Keratinocyte (primary cell): ENCODE measurements around the gene TRIM6. TPM values are rescaled to one million over a fixed set of nuclear protein-coding genes. Genes with fewer than 3 reads are reported as not detected.

Experiments used
- DNase-seq: peaks from one replicate; pipeline ENCODE4 v3.0.0-alpha.2; 2011; ENCODE audit warnings: low read depth, missing footprints, low spot score
- FAIRE-seq: peaks from 2 replicates; lab custom pipeline; 2011; peaks lifted over from hg19 to GRCh38; lab: Jason Lieb, UNC
- H2AFZ ChIP-seq: 2 replicates; pipeline ENCODE4 v1.6.0; 2012; ENCODE audit warnings: low read length, control low read depth, inconsistent platforms; ENCODE audit not compliant: control insufficient read depth
- H3K27ac ChIP-seq: 2 replicates; pipeline ENCODE4 v1.5.1; 2011; ENCODE audit warnings: low read length; ENCODE audit not compliant: control insufficient read depth, insufficient read depth
- H3K27me3 ChIP-seq: 3 replicates; pipeline ENCODE4 v1.6.0; 2011; ENCODE audit warnings: low read length; ENCODE audit not compliant: control insufficient read depth, insufficient read depth; ENCODE audit errors: extremely low read depth
- H3K36me3 ChIP-seq, 2 experiments: 2 replicates in 1 of 2; 3 replicates in 1 of 2; pipeline ENCODE4 v1.5.1; 2011; ENCODE audit warnings: low read length in 2 of 2, mild to moderate bottlenecking in 1 of 2; ENCODE audit not compliant: control insufficient read depth in 2 of 2, insufficient read depth in 2 of 2; ENCODE audit errors: extremely low read depth in 1 of 2
- H3K4me1 ChIP-seq: 3 replicates; pipeline ENCODE4 v1.5.1; 2011; ENCODE audit warnings: low read length; ENCODE audit not compliant: control insufficient read depth, insufficient read depth; ENCODE audit errors: extremely low read depth
- H3K4me2 ChIP-seq: 3 replicates; pipeline ENCODE4 v1.6.0; 2011; ENCODE audit warnings: low read depth, low read length; ENCODE audit not compliant: control insufficient read depth, insufficient read depth; ENCODE audit errors: extremely low read depth
- H3K4me3 ChIP-seq, 3 experiments: fragments of 200-600 bp in 1 of 3; sonication (generic) in 1 of 3; 2 replicates in 2 of 3; 3 replicates in 1 of 3; pipeline ENCODE4 v1.5.1; 2011 to 2016; ENCODE audit warnings: low read length in 3 of 3, mild to moderate bottlenecking in 3 of 3, control low read depth in 2 of 3, inconsistent platforms in 1 of 3, low read depth in 1 of 3, mixed read lengths in 1 of 3, mixed run types in 1 of 3, moderate library complexity in 1 of 3; ENCODE audit not compliant: control insufficient read depth in 2 of 3, insufficient read depth in 2 of 3; ENCODE audit errors: extremely low read depth in 1 of 3
- H3K79me2 ChIP-seq: 2 replicates; pipeline ENCODE4 v1.6.0; 2012; ENCODE audit warnings: low read length; ENCODE audit not compliant: control insufficient read depth, insufficient read depth
- H3K9ac ChIP-seq: 3 replicates; pipeline ENCODE4 v1.6.0; 2011; ENCODE audit warnings: low read length; ENCODE audit not compliant: control insufficient read depth, insufficient read depth; ENCODE audit errors: extremely low read depth
- H3K9me1 ChIP-seq: 3 replicates; pipeline ENCODE4 v1.6.0; 2011; ENCODE audit warnings: low read length; ENCODE audit not compliant: control insufficient read depth, insufficient read depth; ENCODE audit errors: extremely low read depth
- H3K9me3 ChIP-seq: 2 replicates; pipeline ENCODE4 v1.5.1; 2012; ENCODE audit warnings: low read depth, low read length; ENCODE audit not compliant: control insufficient read depth
- H4K20me1 ChIP-seq: 3 replicates; pipeline ENCODE4 v1.6.0; 2011; ENCODE audit warnings: low read length; ENCODE audit not compliant: control insufficient read depth, insufficient read depth; ENCODE audit errors: extremely low read depth
- EZH2 ChIP-seq: IDR thresholded peaks from one replicate; pipeline ENCODE4 v1.6.1; 2012; ENCODE audit warnings: inconsistent platforms, mild to moderate bottlenecking, low read length, moderate library complexity
- dilution Hi-C: fragments of 300-500 bp; cut with MboI; formaldehyde crosslinking; loops from one replicate; pipeline ENCODE4 v1.7.0; 2020; ENCODE audit warnings: low sequenced_read_pairs; ENCODE audit not compliant: extremely low pct_ligation_motif_present
- polyA plus RNA-seq, 5 experiments: library from polyadenylated mRNA; depleted of rRNA in 3 of 5; stranded (reverse) in 3 of 5; stranded (forward) in 1 of 5; unstranded in 1 of 5; fragments of >200 nt; gene quantifications; 1 replicate in 1 of 5; 2 replicates in 3 of 5; 3 replicates in 1 of 5; pipeline versions ENCODE4 v1.2.1 to v1.2.3, GENCODE V29; 2011 to 2012; ENCODE audit warnings: missing spikeins in 2 of 5, low read depth in 1 of 5, low replicate concordance in 1 of 5
- TF ChIP-seq, protein P1 (sequence below), 3 experiments: IDR thresholded peaks in 1 of 3; conservative IDR thresholded peaks in 1 of 3; optimal IDR thresholded peaks in 1 of 3; 2 replicates in 2 of 3; 3 replicates in 1 of 3; pipeline versions ENCODE3 to v1.5.1; 2011; ENCODE audit warnings: low read length in 3 of 3, mild to moderate bottlenecking in 3 of 3, moderate library complexity in 2 of 3, control low read depth in 1 of 3, inconsistent platforms in 1 of 3; ENCODE audit not compliant: insufficient read depth in 2 of 3; ENCODE audit errors: extremely low read depth in 1 of 3

The TRIM6 gene
- polyA plus RNA-seq, 1 donor (not counting 4 experiments of a cell fraction or from before 2014, with no cell fraction given): 5.2 TPM

DNA sequence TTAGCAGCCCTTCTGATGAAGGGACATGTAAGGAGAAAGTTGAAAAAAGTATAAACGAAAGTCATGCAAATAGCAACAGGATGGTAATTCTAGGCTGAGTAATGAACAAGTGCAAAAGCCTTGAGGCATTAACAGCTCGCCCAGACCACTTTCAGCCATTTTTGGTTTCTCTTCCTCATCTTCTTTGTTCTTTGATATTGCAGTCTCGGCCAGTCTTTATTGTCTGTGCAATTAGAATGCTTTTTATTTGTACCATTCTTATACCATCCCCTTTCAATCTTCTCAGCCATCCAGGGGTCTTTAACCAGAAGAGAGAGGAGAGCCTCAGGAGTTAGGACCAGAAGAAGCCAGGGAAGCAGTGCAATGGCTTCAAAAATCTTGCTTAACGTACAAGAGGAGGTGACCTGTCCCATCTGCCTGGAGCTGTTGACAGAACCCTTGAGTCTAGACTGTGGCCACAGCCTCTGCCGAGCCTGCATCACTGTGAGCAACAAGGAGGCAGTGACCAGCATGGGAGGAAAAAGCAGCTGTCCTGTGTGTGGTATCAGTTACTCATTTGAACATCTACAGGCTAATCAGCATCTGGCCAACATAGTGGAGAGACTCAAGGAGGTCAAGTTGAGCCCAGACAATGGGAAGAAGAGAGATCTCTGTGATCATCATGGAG, 35.7 kb downstream of the TRIM6 start:
- Histone ChIP-seq H3K27ac (no peak overlapping the region), H3K79me2 (no peaks in the 10 kb centered on the region), H3K27me3 (no peaks in the 10 kb centered on the region), H3K4me2 (no peak overlapping the region), H3K9me3 (no peaks in the 10 kb centered on the region), H3K4me3 (no peak overlapping the region), H3K4me1 (no peaks in the 10 kb centered on the region), H3K9me1 (no peaks in the 10 kb centered on the region), H4K20me1 (no peaks in the 10 kb centered on the region), H3K36me3 (peaks cover 0 to 5% of the 10 kb centered on the region in 2 experiments), H2AFZ (no peak overlapping the region), H3K9ac (no peak overlapping the region)
- DNase-seq: no peak
- FAIRE-seq: no peak
- TF ChIP-seq, protein P1, sequence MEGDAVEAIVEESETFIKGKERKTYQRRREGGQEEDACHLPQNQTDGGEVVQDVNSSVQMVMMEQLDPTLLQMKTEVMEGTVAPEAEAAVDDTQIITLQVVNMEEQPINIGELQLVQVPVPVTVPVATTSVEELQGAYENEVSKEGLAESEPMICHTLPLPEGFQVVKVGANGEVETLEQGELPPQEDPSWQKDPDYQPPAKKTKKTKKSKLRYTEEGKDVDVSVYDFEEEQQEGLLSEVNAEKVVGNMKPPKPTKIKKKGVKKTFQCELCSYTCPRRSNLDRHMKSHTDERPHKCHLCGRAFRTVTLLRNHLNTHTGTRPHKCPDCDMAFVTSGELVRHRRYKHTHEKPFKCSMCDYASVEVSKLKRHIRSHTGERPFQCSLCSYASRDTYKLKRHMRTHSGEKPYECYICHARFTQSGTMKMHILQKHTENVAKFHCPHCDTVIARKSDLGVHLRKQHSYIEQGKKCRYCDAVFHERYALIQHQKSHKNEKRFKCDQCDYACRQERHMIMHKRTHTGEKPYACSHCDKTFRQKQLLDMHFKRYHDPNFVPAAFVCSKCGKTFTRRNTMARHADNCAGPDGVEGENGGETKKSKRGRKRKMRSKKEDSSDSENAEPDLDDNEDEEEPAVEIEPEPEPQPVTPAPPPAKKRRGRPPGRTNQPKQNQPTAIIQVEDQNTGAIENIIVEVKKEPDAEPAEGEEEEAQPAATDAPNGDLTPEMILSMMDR (optimal IDR thresholded peaks at IDR 0.05 in 1 of 3, IDR thresholded peaks at IDR 0.05 in 1 of 3, conservative IDR thresholded peaks at IDR 0.05 in 1 of 3; ENCODE audit: extremely low read depth in 1 of 3, insufficient read depth in 2 of 3, low read length in 3 of 3): no peak
- TF ChIP-seq EZH2: no peak
- dilution Hi-C loops: no loop called here

DNA sequence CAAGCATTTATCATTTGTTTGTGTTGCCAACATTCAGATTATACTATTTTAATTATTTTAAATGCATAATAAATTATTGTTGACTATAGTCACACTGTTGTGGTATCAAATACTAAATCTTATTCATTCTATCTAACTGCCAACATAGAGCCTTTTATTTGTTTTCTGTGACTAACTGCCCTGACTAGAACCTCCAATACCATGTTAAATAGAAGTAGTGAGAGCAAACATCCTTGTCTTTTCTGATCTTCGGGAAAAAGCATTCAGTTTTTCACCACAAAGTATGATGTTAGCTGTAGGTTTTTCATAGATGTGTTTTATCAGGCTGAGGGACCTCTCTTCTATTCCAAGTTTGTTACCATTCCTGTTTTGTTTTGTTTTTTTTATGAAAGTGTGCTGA, 43.5 kb downstream of the TRIM6 start:
- TF ChIP-seq, protein P1 (optimal IDR thresholded peaks at IDR 0.05 in 1 of 3, IDR thresholded peaks at IDR 0.05 in 1 of 3, conservative IDR thresholded peaks at IDR 0.05 in 1 of 3; ENCODE audit: extremely low read depth in 1 of 3, insufficient read depth in 2 of 3, low read length in 3 of 3): no peak
- TF ChIP-seq EZH2: no peak
- no peaks in the 10 kb centered on the region for H3K79me2 ChIP-seq
- no peak for FAIRE-seq
- no peak overlapping the region for H2AFZ ChIP-seq
- no peaks in the 10 kb centered on the region for H3K9me1 ChIP-seq
- DNase-seq: no peak
- no peak overlapping the region for H3K9ac ChIP-seq
- H3K4me3 ChIP-seq: no peak overlapping the region
- no peak overlapping the region for H3K4me2 ChIP-seq
- H3K36me3 ChIP-seq: no peaks in the 10 kb centered on the region
- no peaks in the 10 kb centered on the region for H3K9me3 ChIP-seq
- H3K4me1 ChIP-seq: no peaks in the 10 kb centered on the region
- H3K27ac ChIP-seq: no peak overlapping the region
- H3K27me3 ChIP-seq: no peaks in the 10 kb centered on the region
- H4K20me1 ChIP-seq: no peaks in the 10 kb centered on the region
- dilution Hi-C loops: no loop called here
